ENCODE results near the gene LPO. TPM values are rescaled to one million over a fixed set of nuclear protein-coding genes. Genes with fewer than 3 reads are reported as not detected.
A peak's percentile ranks its signal among the peaks of the same experiment; 100 is the strongest.

LPO gene
- total RNA-seq, 1 donor from 2014 or later: not detected

DNA sequence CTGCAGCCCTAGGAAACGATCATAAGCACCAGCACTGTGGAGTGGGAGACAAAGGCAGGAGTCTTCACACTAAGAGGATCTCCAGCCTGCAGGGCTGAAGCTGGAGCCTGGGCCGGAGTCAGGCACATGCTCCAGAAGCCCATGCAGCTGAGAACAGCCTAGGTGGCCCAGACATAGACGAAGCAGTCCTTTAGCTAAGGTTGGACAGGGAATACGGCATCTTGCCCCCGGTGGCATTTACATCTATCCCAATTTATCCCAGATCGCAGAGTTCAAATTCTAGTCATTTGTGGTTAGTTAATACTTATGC, 76.3 kb downstream of the LPO start:
- no peak for DNase-seq (ENCODE audit: low read depth, low spot score)
- peaks cover 23% of the 10 kb centered on the region for H3K4me1 Mint-ChIP-seq
- no peak overlapping the region for H3K27ac Mint-ChIP-seq (ENCODE audit: unreplicated experiment)
- no peaks in the 10 kb centered on the region for H3K9me3 Mint-ChIP-seq
- H3K4me3 Mint-ChIP-seq: no peak overlapping the region
- TF ChIP-seq, protein P1, sequence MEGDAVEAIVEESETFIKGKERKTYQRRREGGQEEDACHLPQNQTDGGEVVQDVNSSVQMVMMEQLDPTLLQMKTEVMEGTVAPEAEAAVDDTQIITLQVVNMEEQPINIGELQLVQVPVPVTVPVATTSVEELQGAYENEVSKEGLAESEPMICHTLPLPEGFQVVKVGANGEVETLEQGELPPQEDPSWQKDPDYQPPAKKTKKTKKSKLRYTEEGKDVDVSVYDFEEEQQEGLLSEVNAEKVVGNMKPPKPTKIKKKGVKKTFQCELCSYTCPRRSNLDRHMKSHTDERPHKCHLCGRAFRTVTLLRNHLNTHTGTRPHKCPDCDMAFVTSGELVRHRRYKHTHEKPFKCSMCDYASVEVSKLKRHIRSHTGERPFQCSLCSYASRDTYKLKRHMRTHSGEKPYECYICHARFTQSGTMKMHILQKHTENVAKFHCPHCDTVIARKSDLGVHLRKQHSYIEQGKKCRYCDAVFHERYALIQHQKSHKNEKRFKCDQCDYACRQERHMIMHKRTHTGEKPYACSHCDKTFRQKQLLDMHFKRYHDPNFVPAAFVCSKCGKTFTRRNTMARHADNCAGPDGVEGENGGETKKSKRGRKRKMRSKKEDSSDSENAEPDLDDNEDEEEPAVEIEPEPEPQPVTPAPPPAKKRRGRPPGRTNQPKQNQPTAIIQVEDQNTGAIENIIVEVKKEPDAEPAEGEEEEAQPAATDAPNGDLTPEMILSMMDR (conservative IDR thresholded peaks at IDR 0.05): no peak
- no peaks in the 10 kb centered on the region for H3K36me3 Mint-ChIP-seq (ENCODE audit: low read depth)
- no peaks in the 10 kb centered on the region for H3K27me3 Mint-ChIP-seq (ENCODE audit: low read depth)

DNA sequence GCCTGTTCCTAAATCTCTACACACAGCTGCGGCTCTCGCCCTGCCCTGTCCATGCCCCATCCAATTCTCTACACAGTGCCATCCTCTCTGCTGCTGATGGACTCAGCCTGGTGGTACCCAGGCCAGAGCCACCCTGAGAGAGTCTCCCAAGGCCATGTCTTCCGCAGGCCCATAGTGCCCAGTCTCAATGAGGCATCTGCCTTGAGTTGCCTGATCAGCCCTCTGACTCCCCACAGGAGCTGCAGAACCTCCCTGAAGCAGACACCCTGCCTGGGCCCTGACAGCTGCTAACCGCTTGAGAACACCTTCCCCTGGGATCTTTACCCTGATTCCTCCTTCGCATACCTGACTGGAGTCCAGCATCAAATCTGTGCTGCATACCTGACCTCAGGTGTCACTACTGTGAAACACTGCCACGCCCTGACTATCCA, 76.9 kb downstream of the LPO start:
- TF ChIP-seq, protein P1 (conservative IDR thresholded peaks at IDR 0.05): no peak
- Mint-ChIP-seq H3K36me3 (ENCODE audit: low read depth) (no peaks in the 10 kb centered on the region), H3K4me1 (peaks cover 23% of the 10 kb centered on the region), H3K27me3 (ENCODE audit: low read depth) (no peaks in the 10 kb centered on the region), H3K4me3 (no peak overlapping the region), H3K27ac (ENCODE audit: unreplicated experiment) (no peak overlapping the region), H3K9me3 (no peaks in the 10 kb centered on the region)
- DNase-seq (ENCODE audit: low read depth, low spot score): no peak

DNA sequence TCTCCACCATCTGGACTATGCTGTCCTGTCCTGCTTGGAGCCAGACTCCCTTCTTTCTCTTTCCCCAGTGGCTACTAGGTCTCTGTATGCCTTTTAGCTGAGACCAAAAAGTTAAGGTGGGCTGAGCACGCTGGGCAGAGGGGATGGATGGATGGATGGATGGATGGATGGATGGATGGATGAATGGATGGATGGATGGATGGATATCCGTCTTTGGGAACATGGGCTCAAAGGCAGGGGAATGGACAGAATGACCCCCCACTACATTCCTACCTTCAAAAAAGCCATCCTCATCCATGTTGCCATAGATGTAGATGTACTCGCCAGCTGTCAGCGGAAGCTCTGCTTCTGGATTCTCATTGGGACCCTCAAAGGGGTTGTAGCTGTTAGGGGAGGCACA, 77.4 kb downstream of the LPO start:
- DNase-seq (ENCODE audit: low read depth, low spot score): no peak
- no peak overlapping the region for H3K27ac Mint-ChIP-seq (ENCODE audit: unreplicated experiment)

DNA sequence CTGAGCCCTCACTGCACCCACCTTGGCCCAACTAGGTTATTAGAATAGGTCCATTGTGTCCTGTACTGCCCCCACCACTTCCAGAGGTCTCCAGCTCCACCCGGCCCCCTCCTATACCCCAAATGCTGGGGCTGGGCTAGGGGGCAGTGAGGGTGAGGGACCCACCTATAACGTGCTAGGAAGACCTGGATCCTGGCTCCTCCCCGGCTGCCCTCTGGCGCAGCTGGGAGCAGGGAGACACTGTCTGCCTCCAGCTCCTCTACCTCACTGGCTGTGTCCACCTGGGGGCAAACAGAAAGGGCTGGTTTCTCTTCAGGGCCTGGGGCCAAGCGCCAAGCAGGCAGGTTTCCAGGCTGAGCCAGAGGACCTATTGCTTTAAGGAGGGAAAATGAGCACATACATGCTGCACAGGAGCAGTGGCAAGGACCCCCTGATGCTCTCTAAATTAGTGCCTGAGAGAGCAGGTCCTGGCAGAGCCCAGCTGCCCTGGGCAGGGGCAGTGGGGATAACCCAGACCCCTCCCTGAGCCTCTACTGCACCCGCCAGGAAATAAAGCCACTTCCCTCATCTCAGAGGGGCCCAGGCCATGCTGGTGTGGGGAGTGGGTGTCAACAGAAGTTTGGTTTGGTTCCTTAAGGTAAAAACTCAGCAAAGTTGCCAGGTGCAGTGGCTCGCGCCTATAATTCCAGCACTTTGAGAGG, 78.0 kb downstream of the LPO start:
- Mint-ChIP-seq H3K27ac (ENCODE audit: unreplicated experiment) (no peak overlapping the region), H3K9me3 (no peaks in the 10 kb centered on the region), H3K4me1 (peaks cover 23% of the 10 kb centered on the region), H3K27me3 (ENCODE audit: low read depth) (no peaks in the 10 kb centered on the region), H3K4me3 (no peak overlapping the region), H3K36me3 (ENCODE audit: low read depth) (no peaks in the 10 kb centered on the region)
- no peak for DNase-seq (ENCODE audit: low read depth, low spot score)
- TF ChIP-seq, protein P1 (conservative IDR thresholded peaks at IDR 0.05): no peak

More for the DNA sequence above, 77.4 kb downstream of the LPO start:
- Mint-ChIP-seq H3K4me3 (no peak overlapping the region), H3K27me3 (ENCODE audit: low read depth) (no peaks in the 10 kb centered on the region), H3K4me1 (peaks cover 23% of the 10 kb centered on the region), H3K9me3 (no peaks in the 10 kb centered on the region), H3K36me3 (ENCODE audit: low read depth) (no peaks in the 10 kb centered on the region)
- TF ChIP-seq, protein P1 (conservative IDR thresholded peaks at IDR 0.05): no peak

DNA sequence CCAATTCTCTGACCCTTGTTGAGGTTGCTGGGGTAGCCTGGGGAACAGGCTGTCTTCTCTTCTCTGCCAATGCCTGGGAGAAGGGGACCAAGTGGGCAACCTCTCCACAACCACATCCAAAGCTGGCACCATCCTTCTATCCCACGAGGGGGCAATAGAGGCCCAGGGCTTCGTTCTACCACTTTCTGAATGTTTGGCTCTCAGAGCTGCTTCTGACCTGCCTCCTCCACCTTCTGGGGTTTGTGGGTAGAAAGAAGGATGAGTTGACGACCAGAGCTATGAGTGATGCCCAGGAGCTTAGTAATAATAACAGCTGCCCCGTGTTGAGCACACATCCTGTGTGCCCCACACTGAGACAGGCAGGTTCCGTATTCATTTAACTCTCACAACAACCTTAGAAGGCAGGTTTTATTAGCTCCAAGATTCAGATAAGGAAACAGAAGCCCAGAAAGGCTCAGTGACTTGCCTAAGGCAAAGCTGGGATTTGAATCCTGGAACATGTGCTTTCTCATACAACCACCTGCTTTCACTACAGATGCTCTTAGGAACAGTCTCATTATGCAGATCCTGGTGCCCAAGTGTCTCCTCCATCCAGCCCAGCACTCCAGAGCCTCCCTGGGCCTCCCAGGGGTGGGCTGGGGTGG, 79.2 kb downstream of the LPO start:
- Mint-ChIP-seq H3K27me3 (ENCODE audit: low read depth) (no peaks in the 10 kb centered on the region), H3K27ac (ENCODE audit: unreplicated experiment) (no peak overlapping the region), H3K4me1 (peaks cover 21% of the 10 kb centered on the region), H3K36me3 (ENCODE audit: low read depth) (peaks cover 2% of the 10 kb centered on the region), H3K4me3 (no peak overlapping the region), H3K9me3 (no peaks in the 10 kb centered on the region)
- DNase-seq (ENCODE audit: low read depth, low spot score): no peak
- TF ChIP-seq, protein P1 (conservative IDR thresholded peaks at IDR 0.05): peak; percentile 75

Measured in neural crest cell (in vitro differentiated cells).